HepG2 (cell line): ENCODE data around the gene ABHD2.

ENCODE experiments used
- SMARCE1 ChIP-seq: fragments of 450-650 bp; IDR thresholded peaks from 2 replicates; pipeline ENCODE4 v1.6.1; 2017; ENCODE audit warnings: borderline replicate concordance
- ZNF331 ChIP-seq: sonication (generic); formaldehyde crosslinking; IDR thresholded peaks from 2 replicates; pipeline ENCODE4 v1.4.0; 2020; ENCODE audit warnings: missing genetic modification reagents

GRCh38 chr15:89131731-89132130, 43.5 kb downstream of the ABHD2 start:
- TF ChIP-seq ZNF331 (CRISPR knock-in tag) (no peak), SMARCE1 (no peak)
